ENCODE results near the gene TMEM143. TPM values are rescaled to one million over a fixed set of nuclear protein-coding genes. Genes with fewer than 3 reads are reported as not detected.
"Not testable (repeated sequence)": the region's sequence is repeated elsewhere in the genome, so short reads cannot be mapped to it uniquely, and the experiment has no call there.

TMEM143 gene
- total RNA-seq, 1 donor from 2014 or later: 3.2 TPM

DNA sequence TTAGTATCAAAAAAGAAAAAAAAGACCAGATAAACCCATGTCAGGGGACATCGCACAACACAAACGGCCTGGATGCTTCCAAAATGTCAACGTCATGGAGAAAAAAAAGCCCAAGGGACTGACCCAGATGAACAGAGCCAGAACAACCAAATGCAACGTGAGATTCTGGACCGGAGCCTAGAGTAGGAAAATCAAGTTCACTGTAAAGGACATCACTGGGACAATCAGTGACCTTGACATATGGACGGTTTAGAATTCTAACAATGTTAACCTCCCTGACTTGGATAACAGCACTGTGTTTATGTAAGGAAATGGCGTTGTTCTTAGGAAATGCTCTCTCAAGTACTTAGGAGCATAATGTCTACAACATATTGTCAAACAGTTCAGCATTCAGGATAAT is 53.5 kb downstream of the TMEM143 start:
- TF ChIP-seq, protein P1, sequence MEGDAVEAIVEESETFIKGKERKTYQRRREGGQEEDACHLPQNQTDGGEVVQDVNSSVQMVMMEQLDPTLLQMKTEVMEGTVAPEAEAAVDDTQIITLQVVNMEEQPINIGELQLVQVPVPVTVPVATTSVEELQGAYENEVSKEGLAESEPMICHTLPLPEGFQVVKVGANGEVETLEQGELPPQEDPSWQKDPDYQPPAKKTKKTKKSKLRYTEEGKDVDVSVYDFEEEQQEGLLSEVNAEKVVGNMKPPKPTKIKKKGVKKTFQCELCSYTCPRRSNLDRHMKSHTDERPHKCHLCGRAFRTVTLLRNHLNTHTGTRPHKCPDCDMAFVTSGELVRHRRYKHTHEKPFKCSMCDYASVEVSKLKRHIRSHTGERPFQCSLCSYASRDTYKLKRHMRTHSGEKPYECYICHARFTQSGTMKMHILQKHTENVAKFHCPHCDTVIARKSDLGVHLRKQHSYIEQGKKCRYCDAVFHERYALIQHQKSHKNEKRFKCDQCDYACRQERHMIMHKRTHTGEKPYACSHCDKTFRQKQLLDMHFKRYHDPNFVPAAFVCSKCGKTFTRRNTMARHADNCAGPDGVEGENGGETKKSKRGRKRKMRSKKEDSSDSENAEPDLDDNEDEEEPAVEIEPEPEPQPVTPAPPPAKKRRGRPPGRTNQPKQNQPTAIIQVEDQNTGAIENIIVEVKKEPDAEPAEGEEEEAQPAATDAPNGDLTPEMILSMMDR (IDR thresholded peaks at IDR 0.05): no peak
- TF ChIP-seq POLR2AphosphoS5 (IDR thresholded peaks at IDR 0.05; ENCODE audit: insufficient read depth in 1 of 2, low read depth in 1 of 2) (peak in 1 of 2 donors; percentile 64), POLR2A (IDR thresholded peaks at IDR 0.05) (no peak)
- Histone ChIP-seq H3K27ac (no peak overlapping the region), H3K27me3 (no peaks in the 10 kb centered on the region), H3K36me3 (no peaks in the 10 kb centered on the region), H3K4me3 (no peak overlapping the region), H3K9me3 (no peaks in the 10 kb centered on the region), H3K4me1 (peaks cover 15% of the 10 kb centered on the region)
- intact Hi-C loops (cut with DNase I): no loop called here
- DNase-seq (ENCODE audit: extremely low spot score in 2 of 2): no peak

DNA sequence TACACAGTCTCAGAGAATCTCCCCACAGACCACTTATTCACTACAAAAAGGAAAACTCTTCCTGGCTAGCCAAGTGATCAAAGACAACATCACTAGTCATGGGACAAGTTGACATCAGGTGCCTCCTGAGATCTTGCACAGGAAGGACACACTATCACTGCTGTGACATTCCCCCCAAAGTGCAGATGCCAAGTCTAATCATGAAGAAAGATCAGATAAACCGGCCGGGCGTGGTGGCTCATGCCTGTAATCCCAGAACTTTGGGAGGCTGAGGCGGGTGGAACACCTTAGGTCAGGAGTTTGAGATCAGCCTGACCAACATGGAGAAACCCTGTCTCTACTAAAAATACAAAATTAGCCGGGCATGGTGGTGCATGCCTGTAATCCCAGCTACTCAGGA is 54.0 kb downstream of the TMEM143 start:
- intact Hi-C loops (cut with DNase I); H3K27ac ChIP-seq; H3K36me3 ChIP-seq; H3K9me3 ChIP-seq; H3K27me3 ChIP-seq; DNase-seq (ENCODE audit: extremely low spot score in 2 of 2); H3K4me3 ChIP-seq: not testable (repeated sequence)
- peaks cover 15% of the 10 kb centered on the region for H3K4me1 ChIP-seq

DNA sequence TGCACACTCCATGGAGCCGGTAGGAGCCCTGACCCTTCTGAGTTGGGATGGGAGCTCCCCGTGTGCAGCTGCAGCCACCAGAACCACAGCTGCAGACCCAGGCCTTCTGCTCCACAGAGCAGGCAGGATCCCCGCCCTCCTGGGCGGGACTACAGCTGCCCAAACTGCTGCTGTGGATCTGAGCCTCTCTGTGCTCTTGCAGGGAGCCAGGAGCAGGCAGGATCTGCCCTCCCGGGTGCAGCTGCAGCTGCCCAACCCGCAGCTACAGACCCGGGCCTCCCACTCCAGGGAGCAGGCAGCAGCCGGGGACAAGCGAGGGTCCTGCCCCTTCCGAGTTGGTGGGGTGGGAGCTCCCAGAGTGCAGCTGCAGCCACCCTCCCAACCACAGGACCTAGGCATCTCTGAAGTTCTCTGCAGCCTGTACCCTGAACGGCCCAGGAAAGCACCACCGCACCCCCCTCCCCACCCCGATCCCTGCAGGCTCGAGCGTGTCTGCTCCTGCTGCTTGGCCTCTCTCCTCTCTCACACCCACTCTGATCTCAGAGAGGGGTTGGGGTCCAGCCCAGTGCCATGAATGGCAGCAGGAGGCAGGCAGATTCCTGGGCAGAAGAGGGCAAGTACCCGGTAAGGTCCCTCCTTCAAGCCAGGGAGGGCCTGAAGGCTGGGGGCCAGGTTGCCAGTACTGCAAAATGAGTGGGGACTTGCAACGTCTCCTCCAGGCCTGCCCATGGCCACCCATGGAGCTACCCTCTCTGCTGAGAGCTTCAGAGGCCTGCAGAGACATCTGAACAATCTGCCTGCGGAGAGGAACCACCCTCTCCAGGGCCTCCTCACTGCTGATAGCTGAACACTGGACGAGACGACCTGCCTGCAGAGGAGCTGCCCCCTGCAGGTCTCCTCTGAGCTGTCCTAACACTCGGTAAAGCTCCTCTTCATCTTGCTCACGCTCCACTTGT is 54.8 kb downstream of the TMEM143 start:
- H3K4me3 ChIP-seq: no peak overlapping the region

DNA sequence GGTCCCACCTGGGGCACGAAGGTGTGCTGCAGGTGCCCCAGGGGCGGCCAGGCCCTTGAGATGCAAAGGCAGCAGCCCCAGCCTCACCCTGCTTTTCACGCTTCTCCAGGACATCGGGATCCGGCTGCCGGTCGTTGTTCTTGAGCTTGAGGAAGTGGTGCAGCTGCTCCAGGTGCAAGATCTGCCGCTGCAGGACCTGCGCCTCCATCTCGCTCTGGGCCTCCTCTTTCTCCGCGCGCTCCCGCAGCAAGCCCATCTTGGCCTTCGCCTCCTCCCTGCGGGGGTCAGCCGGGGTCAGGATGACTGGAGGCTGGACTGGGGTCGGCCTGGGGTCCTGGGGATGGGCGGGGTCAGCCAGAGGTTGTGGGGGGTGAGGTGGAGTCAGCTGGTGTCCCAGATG is 59.9 kb downstream of the TMEM143 start:
- Histone ChIP-seq H3K9me3 (no peaks in the 10 kb centered on the region), H3K36me3 (no peaks in the 10 kb centered on the region), H3K27ac (no peak overlapping the region), H3K4me1 (peaks cover 3% of the 10 kb centered on the region), H3K4me3 (no peak overlapping the region), H3K27me3 (no peaks in the 10 kb centered on the region)
- DNase-seq (ENCODE audit: extremely low spot score in 2 of 2): no peak
- intact Hi-C loops (cut with DNase I): no loop called here
- no peak for TF ChIP-seq POLR2AphosphoS5 (IDR thresholded peaks at IDR 0.05; ENCODE audit: insufficient read depth in 1 of 2, low read depth in 1 of 2)
- TF ChIP-seq, protein P1 (IDR thresholded peaks at IDR 0.05): no peak
- TF ChIP-seq POLR2A (IDR thresholded peaks at IDR 0.05): no peak

More for the DNA sequence above, 54.8 kb downstream of the TMEM143 start:
- Histone ChIP-seq H3K27ac (no peak overlapping the region), H3K4me1 (peaks cover 15% of the 10 kb centered on the region), H3K9me3 (no peaks in the 10 kb centered on the region), H3K27me3 (no peaks in the 10 kb centered on the region), H3K36me3 (no peaks in the 10 kb centered on the region)
- intact Hi-C loops (cut with DNase I): loop anchor here (1.0 kb wide), 1 partner anchor 36 kb away; no protein-coding TSS in a partner anchor
- DNase-seq (ENCODE audit: extremely low spot score in 2 of 2): no peak
- TF ChIP-seq POLR2AphosphoS5 (IDR thresholded peaks at IDR 0.05; ENCODE audit: insufficient read depth in 1 of 2, low read depth in 1 of 2): no peak

DNA sequence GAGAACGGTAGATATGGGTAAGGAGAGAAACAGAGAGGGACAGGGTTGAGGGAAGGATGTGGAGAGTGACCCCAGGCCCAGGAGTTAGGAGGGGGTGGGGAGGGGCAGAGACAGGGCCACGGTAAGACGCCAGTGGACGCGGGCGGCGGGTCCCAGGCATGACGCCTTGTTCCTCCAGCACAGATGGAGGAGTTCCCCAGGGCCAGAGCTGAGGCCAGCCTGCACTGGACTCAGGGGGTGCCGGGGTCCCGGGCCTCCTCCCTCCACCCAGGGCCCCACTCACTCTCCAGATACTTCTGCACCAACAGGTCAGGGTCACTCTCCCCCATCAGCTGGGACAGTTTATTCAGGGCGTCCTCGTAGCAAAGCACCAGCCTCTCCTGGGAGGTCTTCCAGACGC is 60.4 kb downstream of the TMEM143 start:
- intact Hi-C loops (cut with DNase I): no loop called here
- Histone ChIP-seq H3K4me3 (no peak overlapping the region), H3K36me3 (no peaks in the 10 kb centered on the region), H3K27me3 (no peaks in the 10 kb centered on the region), H3K27ac (no peak overlapping the region), H3K4me1 (no peaks in the 10 kb centered on the region), H3K9me3 (no peaks in the 10 kb centered on the region)
- DNase-seq (ENCODE audit: extremely low spot score in 2 of 2): no peak
- TF ChIP-seq POLR2AphosphoS5 (IDR thresholded peaks at IDR 0.05; ENCODE audit: insufficient read depth in 1 of 2, low read depth in 1 of 2) (no peak), POLR2A (IDR thresholded peaks at IDR 0.05) (no peak)
- TF ChIP-seq, protein P1 (IDR thresholded peaks at IDR 0.05): no peak

DNA sequence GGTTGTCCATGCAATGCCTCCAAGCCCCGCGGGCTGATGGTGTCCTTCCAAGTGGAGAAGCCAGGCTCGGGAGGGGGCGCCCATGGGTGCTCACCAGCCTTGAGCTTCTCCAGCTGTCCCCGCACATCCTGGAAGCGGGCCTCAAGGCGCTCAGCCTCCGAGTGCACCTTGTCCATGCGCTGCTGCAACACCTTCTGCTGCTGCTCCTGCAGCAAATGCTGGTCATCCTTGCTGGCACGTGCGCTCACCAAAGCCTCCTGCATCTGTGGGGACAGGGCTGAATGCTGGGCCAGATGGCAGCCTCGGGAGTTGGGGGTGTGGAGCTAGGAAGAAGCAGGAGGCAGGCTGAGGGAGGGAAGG is 61.2 kb downstream of the TMEM143 start:
- Histone ChIP-seq H3K9me3 (no peaks in the 10 kb centered on the region), H3K27me3 (no peaks in the 10 kb centered on the region), H3K36me3 (no peaks in the 10 kb centered on the region), H3K4me1 (no peaks in the 10 kb centered on the region), H3K27ac (no peak overlapping the region), H3K4me3 (no peak overlapping the region)
- TF ChIP-seq POLR2A (IDR thresholded peaks at IDR 0.05): no peak
- TF ChIP-seq, protein P1 (IDR thresholded peaks at IDR 0.05): no peak
- TF ChIP-seq POLR2AphosphoS5 (IDR thresholded peaks at IDR 0.05; ENCODE audit: insufficient read depth in 1 of 2, low read depth in 1 of 2): no peak
- no peak for DNase-seq (ENCODE audit: extremely low spot score in 2 of 2)
- intact Hi-C loops (cut with DNase I): no loop called here
